A549 (cell line): ENCODE measurements around the gene RPS6KA3. TPM values are rescaled to one million over a fixed set of nuclear protein-coding genes. Genes with fewer than 3 reads are reported as not detected.
"Not testable (repeated sequence)": the region's sequence is repeated elsewhere in the genome, so short reads cannot be mapped to it uniquely, and the experiment has no call there.

Experiments used
- ATAC-seq, 2 experiments: fragments of 200-7000 bp in 1 of 2; fragments of >200 bp in 1 of 2; cut with Nextera tagmentation in 1 of 2; cut with Tn5 transposase in 1 of 2; 3 replicates each; pipeline versions ENCODE4 v1.8.0 to v1.9.1; 2018 to 2020; ENCODE audit warnings: mild to moderate bottlenecking in 1 of 2, moderate library complexity in 1 of 2
- CTCF ChIA-PET: fragments of 300-600 bp; sonication (Branson Sonifier 250); formaldehyde crosslinking; extraction: SDS; loops from one replicate; lab custom pipeline; 2021; ENCODE audit warnings: antibody characterized with exemption, inconsistent platforms; lab: Yijun Ruan, JAX
- POLR2A ChIA-PET: fragments of 350-600 bp; formaldehyde crosslinking; extraction: SDS; loops from one replicate; lab custom pipeline; 2021; ENCODE audit warnings: antibody characterized with exemption, inconsistent platforms; lab: Yijun Ruan, JAX
- DNase-seq, 2 experiments: peaks; one replicate each; pipeline versions ENCODE4 v3.0.0 to v3.0.0-alpha.2; 2011 to 2016; ENCODE audit warnings: low read depth in 1 of 2, low spot score in 1 of 2
- FAIRE-seq: peaks from 2 replicates; lab custom pipeline; 2011; peaks lifted over from hg19 to GRCh38; lab: Jason Lieb, UNC
- H3K27ac ChIP-seq, 2 experiments: fragments of >200 bp; sonication (Bioruptor Twin); formaldehyde crosslinking; 3 replicates each; pipeline ENCODE4 v1.5.1; 2016 to 2017
- H3K4me1 ChIP-seq: fragments of >200 bp; sonication (Bioruptor Twin); formaldehyde crosslinking; 3 replicates; pipeline ENCODE4 v1.6.1; 2016
- H3K4me2 ChIP-seq: fragments of >200 bp; sonication (Bioruptor Twin); formaldehyde crosslinking; 3 replicates; pipeline ENCODE4 v1.6.1; 2016
- H3K4me3 ChIP-seq: fragments of >200 bp; sonication (Bioruptor Twin); formaldehyde crosslinking; 3 replicates; pipeline ENCODE4 v1.5.1; 2016
- H3K9me3 ChIP-seq: fragments of >200 bp; sonication (Bioruptor Twin); formaldehyde crosslinking; 3 replicates; pipeline ENCODE4 v1.6.1; 2016
- CEBPB ChIP-seq, 2 experiments: fragments of >200 bp in 1 of 2; sonication (Bioruptor Twin) in 1 of 2; formaldehyde crosslinking in 1 of 2; IDR thresholded peaks; 2 replicates each; pipeline ENCODE4 v1.6.1; 2012 to 2016
- E2F6 ChIP-seq: IDR thresholded peaks from 2 replicates; pipeline ENCODE4 v1.6.1; 2012; ENCODE audit warnings: low read depth, borderline replicate concordance
- EHF ChIP-seq: fragments of 250-450 bp; sonication (Bioruptor Pico); IDR thresholded peaks from 2 replicates; pipeline ENCODE4 v1.5.0; 2020; ENCODE audit warnings: mild to moderate bottlenecking
- FOSB ChIP-seq: fragments of 250-450 bp; sonication (Bioruptor Pico); IDR thresholded peaks from 2 replicates; pipeline ENCODE4 v1.5.0; 2020; ENCODE audit warnings: mild to moderate bottlenecking, moderate library complexity
- HEYL ChIP-seq: fragments of 250-450 bp; sonication (Bioruptor Pico); IDR thresholded peaks from 2 replicates; pipeline ENCODE4 v1.8.0; 2021; ENCODE audit warnings: mild to moderate bottlenecking, moderate library complexity
- KDM1A ChIP-seq: fragments of 200-600 bp; sonication (generic); IDR thresholded peaks from 2 replicates; pipeline ENCODE4 v1.6.1; 2016; ENCODE audit warnings: low read depth, mild to moderate bottlenecking
- MAZ ChIP-seq: fragments of 150-350 bp; IDR thresholded peaks from 2 replicates; pipeline ENCODE4 v1.6.1; 2014; ENCODE audit warnings: antibody characterized with exemption, low read depth, low read length, borderline replicate concordance
- PBX3 ChIP-seq: IDR thresholded peaks from 2 replicates; pipeline ENCODE4 v1.6.1; 2012
- POLR2AphosphoS2 ChIP-seq: conservative IDR thresholded peaks from 2 replicates; pipeline ENCODE4 v1.6.1; 2012; ENCODE audit warnings: low read length, improper control_type of control experiment, inconsistent platforms
- RAD21 ChIP-seq, 2 experiments: fragments of >200 bp in 1 of 2; sonication (Bioruptor Twin) in 1 of 2; formaldehyde crosslinking in 1 of 2; IDR thresholded peaks in 1 of 2; conservative IDR thresholded peaks in 1 of 2; 2 replicates in 1 of 2; 3 replicates in 1 of 2; pipeline ENCODE4 v1.6.1; 2012 to 2018; ENCODE audit warnings: inconsistent platforms in 1 of 2
- RFX5 ChIP-seq: fragments of 450-650 bp; IDR thresholded peaks from 2 replicates; pipeline ENCODE4 v1.7.1; 2014; ENCODE audit warnings: antibody characterized with exemption, mild to moderate bottlenecking, moderate library complexity
- SMC3 ChIP-seq: fragments of >200 bp; sonication (Bioruptor Twin); formaldehyde crosslinking; IDR thresholded peaks from 3 replicates; pipeline ENCODE4 v1.6.1; 2018; ENCODE audit warnings: inconsistent platforms
- WGBS: methylation state at CpG from one replicate; pipeline ENCODE4 v1.1.6; 2017; ENCODE audit errors: missing lambda C conversion rate; 5-methylcytosine and 5-hydroxymethylcytosine counted together
- polyA plus RNA-seq, 4 experiments: library from polyadenylated mRNA; depleted of rRNA in 3 of 4; stranded (reverse); fragments of >200 nt; fragmentation: RNase III in 1 of 4; extraction: RNeasy Plus Mini Kit Qiagen cat#74134 plus additional on column Dnase treatment in 1 of 4; gene quantifications; 2 replicates in 3 of 4; 3 replicates in 1 of 4; pipeline ENCODE4 v1.2.3, GENCODE V29; 2011 to 2017
- TF ChIP-seq, protein P1 (sequence below): IDR thresholded peaks from 2 replicates; pipeline ENCODE4 v1.6.1; 2012

The RPS6KA3 gene
- polyA plus RNA-seq, 2 of the 4 experiments (the other 2 are of a cell fraction) = 41.1 to 117 TPM

DNA sequence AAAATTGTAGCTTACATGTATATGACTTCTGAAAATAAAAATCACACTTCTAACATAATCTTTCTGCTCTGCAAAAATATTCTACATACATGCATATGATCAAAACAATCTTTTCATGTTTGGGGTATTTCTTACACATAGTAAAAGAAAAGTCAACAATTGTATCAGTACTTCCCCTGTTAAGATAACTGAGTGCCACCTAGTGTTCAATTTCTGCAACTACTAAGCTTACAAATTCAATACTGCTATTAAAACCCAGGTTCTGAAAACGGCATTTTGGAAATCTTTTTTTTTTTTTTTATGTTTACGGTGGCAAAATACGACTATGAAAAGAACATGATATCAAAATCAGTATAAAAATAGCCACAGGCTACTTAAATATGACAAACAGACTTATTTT is 139.3 kb downstream of the RPS6KA3 start:
- H3K4me3 ChIP-seq, H3K9me3 ChIP-seq, H3K4me2 ChIP-seq, DNase-seq, CTCF ChIA-PET, POLR2A ChIA-PET, H3K27ac ChIP-seq: not testable (repeated sequence)
- FAIRE-seq (peak; percentile 100), ATAC-seq (peak; percentile 68 to 73; a peak in 4 of 6 replicates)
- peaks cover 18% of the 10 kb centered on the region; the same call in 2 of the 3 replicates for H3K4me1 ChIP-seq
- under 1% methylated on average over 3 of the region's 3 CpGs for WGBS
- TF ChIP-seq RAD21 (conservative IDR thresholded peaks at IDR 0.05 in 1 of 2, IDR thresholded peaks at IDR 0.05 in 1 of 2) = peak; percentile 13; a peak in 2 of 5 replicates

GRCh38 chrX:20126833-20127232 is 139.9 kb downstream of the RPS6KA3 start:
- H3K27ac ChIP-seq, H3K4me2 ChIP-seq, H3K4me3 ChIP-seq, H3K9me3 ChIP-seq, POLR2A ChIA-PET, CTCF ChIA-PET, DNase-seq, ATAC-seq: not testable (repeated sequence)
- H3K4me1 ChIP-seq = peaks cover 18% of the 10 kb centered on the region; the same call in 2 of the 3 replicates
- FAIRE-seq = peak; percentile 94
- 83% methylated on average over 1 of the region's 1 CpG for WGBS

DNA sequence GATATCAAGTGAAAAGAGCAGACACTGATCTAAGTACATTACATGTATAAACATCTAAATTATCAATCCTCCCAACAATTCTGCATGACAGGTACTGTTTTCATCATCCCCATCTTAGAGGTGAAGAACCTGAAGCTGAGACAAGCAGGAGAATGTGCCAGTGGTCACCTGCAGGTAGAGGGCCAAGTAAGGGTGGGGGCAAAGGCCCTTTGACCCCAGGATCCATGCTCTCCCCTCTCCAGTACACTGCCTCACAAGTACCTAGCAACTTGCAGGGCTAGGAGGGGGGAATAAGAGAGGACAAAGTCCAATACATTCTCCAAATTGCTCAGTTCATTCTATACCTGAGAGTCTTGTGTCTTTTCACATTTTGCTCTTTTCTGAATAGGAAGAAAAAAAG is 141.7 kb downstream of the RPS6KA3 start:
- FAIRE-seq (no peak), ATAC-seq (no peak), DNase-seq (no peak)
- TF ChIP-seq POLR2AphosphoS2 (peak; percentile 64; the same call in 1 of the 2 replicates), HEYL (CRISPR knock-in tag) (no peak)
- Histone ChIP-seq H3K4me1 (peaks cover 12% of the 10 kb centered on the region; the same call in 1 of the 3 replicates), H3K9me3 (no peaks in the 10 kb centered on the region), H3K4me2 (no peak overlapping the region), H3K27ac (no peak overlapping the region), H3K4me3 (no peak overlapping the region)
- ChIA-PET CTCF (interaction anchor here (0.5 kb wide), 1 partner anchor 37 kb away, joined by 5 read pairs; no protein-coding TSS in a partner anchor), POLR2A (no interaction called here)

DNA sequence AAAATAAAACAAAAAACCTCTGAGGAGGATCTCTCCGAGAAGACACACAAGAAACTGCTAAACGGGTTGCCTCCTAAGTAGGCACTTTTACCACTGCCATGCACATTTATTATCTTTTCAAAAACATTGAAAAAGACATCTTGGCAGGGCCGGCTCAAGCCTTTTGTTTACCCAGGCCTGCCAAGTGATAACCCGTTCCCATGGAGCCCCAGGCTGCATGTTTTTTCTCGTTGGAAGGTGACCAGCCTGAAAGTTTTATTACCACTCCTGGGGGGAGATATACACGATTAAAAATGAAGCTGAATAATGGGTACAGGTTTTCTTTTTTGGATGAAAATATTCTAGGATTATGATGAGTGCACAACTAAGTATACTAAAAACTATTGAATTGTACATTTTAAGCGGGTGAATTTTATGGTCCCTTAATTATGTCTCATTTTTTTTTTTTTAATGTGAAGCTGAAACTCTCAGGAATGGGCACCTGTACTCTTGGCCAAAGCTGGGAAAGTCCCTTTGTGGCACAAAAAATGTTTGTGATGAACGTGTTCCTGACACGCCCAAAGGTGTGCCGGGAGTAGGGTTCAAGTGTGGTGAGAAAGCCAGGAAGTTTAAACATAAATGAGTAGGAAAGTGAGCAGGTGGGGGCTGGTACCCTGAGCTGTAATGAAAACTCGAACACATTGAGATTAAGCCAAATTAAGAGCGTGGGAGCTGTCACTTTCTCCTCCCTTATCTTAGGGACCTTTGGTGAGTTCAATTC is 148.5 kb downstream of the RPS6KA3 start:
- WGBS = 44% methylated on average over 12 of the region's 12 CpGs
- DNase-seq = peak in 1 of 2 experiments; percentile 11
- peak; percentile 32 for FAIRE-seq
- ATAC-seq = no peak
- H3K4me3 ChIP-seq = no peak overlapping the region
- CTCF ChIA-PET = interaction anchor here (0.9 kb wide), 1 partner anchor 213 kb away, joined by 3 read pairs; no protein-coding TSS in a partner anchor
- H3K9me3 ChIP-seq = no peaks in the 10 kb centered on the region
- peaks cover 6% of the 10 kb centered on the region; the same call in 1 of the 3 replicates for H3K4me1 ChIP-seq
- POLR2A ChIA-PET = interaction anchor here (1.5 kb wide), 1 partner anchor 24 kb away, joined by 4 read pairs; the partner anchor contains the start of gene EIF1AX
- H3K27ac ChIP-seq = no peak overlapping the region
- no peak overlapping the region for H3K4me2 ChIP-seq
- TF ChIP-seq CEBPB (IDR thresholded peaks at IDR 0.05) = no peak
- TF ChIP-seq RFX5 = no peak
- no peak for TF ChIP-seq MAZ
- no peak for TF ChIP-seq FOSB (CRISPR knock-in tag)
- TF ChIP-seq PBX3 = no peak
- no peak for TF ChIP-seq KDM1A
- no peak for TF ChIP-seq EHF
- TF ChIP-seq, protein P1, sequence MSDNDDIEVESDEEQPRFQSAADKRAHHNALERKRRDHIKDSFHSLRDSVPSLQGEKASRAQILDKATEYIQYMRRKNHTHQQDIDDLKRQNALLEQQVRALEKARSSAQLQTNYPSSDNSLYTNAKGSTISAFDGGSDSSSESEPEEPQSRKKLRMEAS = no peak
- TF ChIP-seq SMC3 = no peak
- no peak for TF ChIP-seq E2F6
